ENCODE measurements around the gene POLR3H. TPM values are rescaled to one million over a fixed set of nuclear protein-coding genes. Genes with fewer than 3 reads are reported as not detected.

Gene POLR3H
- polyA plus RNA-seq, 3 donors, result 28.7 to 31.2 (median 30.9) TPM

- no peak for DNase-seq (ENCODE audit: low read depth in 3 of 3, low spot score in 2 of 3)
Observed at GRCh38 chr22:41539146-41540005, 4.9 kb downstream of the POLR3H start.

GRCh38 chr22:41538583-41538982, 5.7 kb downstream of the POLR3H start:
- no peak for DNase-seq (ENCODE audit: low read depth in 3 of 3, low spot score in 2 of 3)

- DNase-seq (ENCODE audit: low read depth in 3 of 3, low spot score in 2 of 3), result no peak
Observed at GRCh38 chr22:41537203-41537602, 7.1 kb downstream of the POLR3H start.

- DNase-seq (ENCODE audit: low read depth in 3 of 3, low spot score in 2 of 3), result no peak
Observed at GRCh38 chr22:41535244-41535643, 9.0 kb downstream of the POLR3H start.

- no peak for DNase-seq (ENCODE audit: low read depth in 3 of 3, low spot score in 2 of 3)
Observed at GRCh38 chr22:41534219-41534618, 10.1 kb downstream of the POLR3H start.

- no peak for DNase-seq (ENCODE audit: low read depth in 3 of 3, low spot score in 2 of 3)
Observed at GRCh38 chr22:41532908-41533825, 11.1 kb downstream of the POLR3H start.

- DNase-seq (ENCODE audit: low read depth in 3 of 3, low spot score in 2 of 3), result no peak
Observed at GRCh38 chr22:41531715-41532477, 12.4 kb downstream of the POLR3H start.

- DNase-seq (ENCODE audit: low read depth in 3 of 3, low spot score in 2 of 3), result no peak
Observed at GRCh38 chr22:41530890-41531714, 13.2 kb downstream of the POLR3H start.

- no peak for DNase-seq (ENCODE audit: low read depth in 3 of 3, low spot score in 2 of 3)
Observed at GRCh38 chr22:41528938-41529561, 15.2 kb downstream of the POLR3H start.

- DNase-seq (ENCODE audit: low read depth in 3 of 3, low spot score in 2 of 3), result no peak
Observed at GRCh38 chr22:41528132-41528766, 16.0 kb downstream of the POLR3H start.

- DNase-seq (ENCODE audit: low read depth in 3 of 3, low spot score in 2 of 3), result no peak
Observed at GRCh38 chr22:41526830-41527799, 17.2 kb downstream of the POLR3H start.

GRCh38 chr22:41526226-41526829, 17.9 kb downstream of the POLR3H start:
- DNase-seq (ENCODE audit: low read depth in 3 of 3, low spot score in 2 of 3), result no peak

- no peak for DNase-seq (ENCODE audit: low read depth in 3 of 3, low spot score in 2 of 3)
Observed at GRCh38 chr22:41525450-41526225, 18.6 kb downstream of the POLR3H start.

- DNase-seq (ENCODE audit: low read depth in 3 of 3, low spot score in 2 of 3), result no peak
Observed at GRCh38 chr22:41524809-41525449, 19.3 kb downstream of the POLR3H start.

GRCh38 chr22:41524251-41524661, 20.0 kb downstream of the POLR3H start:
- no peak for DNase-seq (ENCODE audit: low read depth in 3 of 3, low spot score in 2 of 3)
